Activated CD8-positive, alpha-beta memory T cell treated with anti-CD3 and anti-CD28 coated beads for 4 hours (primary cell): ENCODE measurements around the gene NEMP2.

Experiments used
- DNase-seq, 2 donors: peaks; one replicate each; pipeline ENCODE4 v3.0.0-alpha.2; 2020; ENCODE audit warnings: low read depth in 2 of 2

The NEMP2 gene

GRCh38 chr2:190457256-190457655, 77.3 kb downstream of the NEMP2 start:
- DNase-seq: no peak

- DNase-seq: no peak
These were observed 77.7 kb downstream of the NEMP2 start for GRCh38 chr2:190456833-190457232.

- DNase-seq: no peak
These were observed 79.0 kb downstream of the NEMP2 start for GRCh38 chr2:190455358-190456095.

GRCh38 chr2:190454795-190455194, 79.7 kb downstream of the NEMP2 start:
- no peak for DNase-seq
